GM12801 (cell line): ENCODE data around the gene KRT13.

Source experiments
- TF ChIP-seq, protein P1 (sequence below): IDR thresholded peaks from one replicate; pipeline ENCODE4 v1.5.1; 2011; ENCODE audit warnings: control low read depth; ENCODE audit not compliant: insufficient read length; ENCODE audit errors: extremely low read depth

The KRT13 gene

DNA sequence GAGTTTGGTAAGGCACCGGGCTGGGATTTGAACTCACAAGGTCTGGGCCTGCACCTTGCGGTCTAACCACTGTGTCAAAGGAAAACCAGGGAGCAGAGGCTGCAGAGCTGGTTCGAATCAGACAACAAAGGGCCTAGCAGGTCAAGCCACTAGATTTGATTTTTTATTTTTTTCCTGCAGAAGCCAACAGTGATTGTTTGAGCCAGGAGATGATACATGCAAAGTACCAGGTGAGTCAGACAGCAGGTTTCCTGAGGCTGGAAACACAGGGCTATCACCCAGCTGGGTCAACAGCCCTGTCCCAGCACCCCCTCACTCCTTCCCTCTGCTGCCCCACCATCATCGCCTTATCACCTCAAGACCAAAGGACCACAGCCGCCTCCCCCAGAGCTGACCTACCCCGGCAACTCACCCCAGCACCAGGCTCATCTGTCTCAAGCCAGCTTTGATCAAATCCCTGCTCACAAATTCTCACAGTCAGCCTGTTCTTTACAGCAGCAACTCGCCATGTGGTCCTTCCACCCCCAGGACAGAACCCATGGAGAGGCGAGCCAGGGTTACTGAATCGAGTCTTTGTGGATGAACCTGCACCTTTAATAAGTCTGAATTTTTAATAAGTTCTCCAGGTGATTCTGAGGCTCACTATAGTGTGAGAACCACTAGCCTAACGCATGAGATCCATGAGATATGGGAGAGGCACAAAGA is 35.7 kb upstream of the KRT13 start:
- TF ChIP-seq, protein P1, sequence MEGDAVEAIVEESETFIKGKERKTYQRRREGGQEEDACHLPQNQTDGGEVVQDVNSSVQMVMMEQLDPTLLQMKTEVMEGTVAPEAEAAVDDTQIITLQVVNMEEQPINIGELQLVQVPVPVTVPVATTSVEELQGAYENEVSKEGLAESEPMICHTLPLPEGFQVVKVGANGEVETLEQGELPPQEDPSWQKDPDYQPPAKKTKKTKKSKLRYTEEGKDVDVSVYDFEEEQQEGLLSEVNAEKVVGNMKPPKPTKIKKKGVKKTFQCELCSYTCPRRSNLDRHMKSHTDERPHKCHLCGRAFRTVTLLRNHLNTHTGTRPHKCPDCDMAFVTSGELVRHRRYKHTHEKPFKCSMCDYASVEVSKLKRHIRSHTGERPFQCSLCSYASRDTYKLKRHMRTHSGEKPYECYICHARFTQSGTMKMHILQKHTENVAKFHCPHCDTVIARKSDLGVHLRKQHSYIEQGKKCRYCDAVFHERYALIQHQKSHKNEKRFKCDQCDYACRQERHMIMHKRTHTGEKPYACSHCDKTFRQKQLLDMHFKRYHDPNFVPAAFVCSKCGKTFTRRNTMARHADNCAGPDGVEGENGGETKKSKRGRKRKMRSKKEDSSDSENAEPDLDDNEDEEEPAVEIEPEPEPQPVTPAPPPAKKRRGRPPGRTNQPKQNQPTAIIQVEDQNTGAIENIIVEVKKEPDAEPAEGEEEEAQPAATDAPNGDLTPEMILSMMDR: no peak

DNA sequence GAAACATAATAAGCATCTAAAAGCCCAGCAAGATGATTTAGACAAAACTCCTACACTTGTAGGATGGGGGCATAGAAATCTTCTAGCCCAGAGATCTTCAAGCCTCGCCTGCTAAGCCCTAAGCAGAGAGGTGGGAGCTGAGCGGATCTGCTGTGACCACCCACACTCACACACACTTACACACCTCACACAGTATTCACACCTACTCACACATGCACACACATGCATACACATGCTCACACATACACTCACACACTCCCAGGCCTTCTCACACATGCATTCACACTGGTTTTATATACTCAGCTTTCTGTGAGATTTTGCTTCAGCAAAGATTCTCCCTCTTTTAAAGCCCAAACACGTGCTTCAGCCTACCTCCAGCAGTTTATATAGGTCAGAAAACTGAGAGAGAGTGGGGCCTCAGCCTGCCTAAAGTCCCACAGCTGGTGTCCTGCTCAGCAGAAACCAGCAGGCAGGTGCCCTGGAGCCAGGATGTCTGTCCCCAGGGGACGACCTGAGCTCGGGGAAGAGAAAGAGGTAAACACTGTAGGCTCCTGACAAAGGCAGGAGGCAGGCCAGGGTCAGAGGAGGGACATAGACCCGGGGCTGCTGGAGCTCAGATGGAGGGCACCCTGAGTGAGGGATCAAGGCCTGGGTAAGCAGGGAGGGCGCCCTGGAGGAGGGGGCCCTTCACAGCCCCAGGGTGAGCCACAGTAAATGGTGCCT is 34.7 kb upstream of the KRT13 start:
- TF ChIP-seq, protein P1: no peak

DNA sequence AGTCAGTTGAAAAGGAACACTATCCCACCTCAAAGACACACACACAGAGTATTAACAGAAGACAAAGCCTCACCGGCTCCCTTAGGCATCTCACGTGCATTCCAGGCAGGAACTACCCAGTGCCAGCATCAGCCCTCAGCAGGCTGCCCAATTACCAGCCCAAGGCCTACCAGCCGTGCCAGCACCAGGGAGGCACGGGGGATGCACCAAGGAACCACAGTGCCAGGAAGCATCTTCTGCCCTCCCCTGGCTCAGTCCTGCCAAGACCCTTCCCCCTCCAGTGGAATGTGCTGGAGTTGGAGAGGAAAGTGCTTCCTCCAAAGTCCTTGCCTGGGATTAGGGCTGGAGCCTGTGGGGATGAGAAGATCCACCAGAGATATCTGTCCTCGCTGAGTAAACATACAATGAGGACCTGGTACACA is 33.7 kb upstream of the KRT13 start:
- TF ChIP-seq, protein P1: no peak

GRCh38 chr17:41538565-41538991 is 33.2 kb upstream of the KRT13 start:
- TF ChIP-seq, protein P1: no peak

DNA sequence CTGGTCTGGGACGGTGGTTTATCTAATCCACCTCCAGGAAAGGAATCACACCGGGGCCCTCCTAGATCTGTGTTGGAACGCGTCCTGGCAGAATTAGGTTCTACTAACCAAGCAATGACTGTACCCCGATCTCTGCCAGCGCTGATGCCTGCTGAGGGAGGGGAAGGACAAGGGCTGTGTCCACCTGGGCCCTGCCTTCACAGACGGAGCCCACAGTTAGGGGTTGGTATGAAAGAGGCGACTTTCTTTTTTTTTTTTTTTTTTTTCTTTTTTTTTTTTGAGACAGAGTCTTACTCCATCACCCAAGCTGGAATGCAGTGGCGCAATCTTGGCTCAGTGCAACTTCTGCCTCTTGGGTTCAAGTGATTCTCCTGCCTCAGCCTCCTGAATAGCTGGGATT is 32.6 kb upstream of the KRT13 start:
- TF ChIP-seq, protein P1: no peak

GRCh38 chr17:41537614-41537954 is 32.2 kb upstream of the KRT13 start:
- TF ChIP-seq, protein P1: no peak

DNA sequence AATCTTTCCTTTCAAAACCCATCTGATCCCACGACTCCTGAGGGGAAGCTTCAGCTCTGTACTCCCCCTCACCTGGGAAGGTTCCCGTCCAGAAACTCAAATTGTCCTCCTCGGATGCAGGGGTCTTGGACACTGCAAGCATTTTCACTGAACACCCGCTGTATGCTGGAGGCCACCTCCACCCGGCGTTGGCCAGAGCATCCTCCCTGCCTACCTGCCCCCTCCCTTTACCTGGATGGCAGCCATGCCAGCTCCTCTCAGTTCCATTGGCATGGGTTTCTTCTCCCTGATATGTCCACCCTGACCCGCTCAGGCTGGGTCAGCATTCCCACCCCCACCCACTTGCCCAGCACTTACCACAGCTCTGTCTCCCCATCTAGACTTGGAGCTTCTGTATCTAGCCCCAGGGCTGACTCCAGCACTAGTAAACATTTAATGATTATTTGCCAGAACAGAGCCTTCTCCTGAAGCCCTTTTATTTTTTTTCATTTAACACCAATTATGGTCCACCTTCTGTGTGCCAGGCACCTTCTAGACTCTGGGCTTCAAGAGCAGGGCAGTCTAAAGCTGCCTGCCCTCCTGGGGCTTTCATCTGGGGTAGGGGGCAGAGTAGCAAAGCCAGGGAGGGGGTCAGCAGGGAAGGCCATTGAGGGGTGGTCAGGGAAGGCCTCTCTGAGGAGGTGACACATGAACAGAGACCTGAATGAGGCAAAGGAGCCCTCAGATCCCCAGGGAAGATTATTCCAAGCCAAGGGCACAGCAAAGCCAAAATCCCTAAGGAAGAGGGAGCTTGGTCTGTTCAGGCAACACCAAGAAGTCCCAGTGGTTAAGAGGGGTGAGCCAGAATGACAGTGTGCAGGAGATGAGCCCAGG is 31.6 kb upstream of the KRT13 start:
- TF ChIP-seq, protein P1: no peak
